D721Med (cell line): ENCODE measurements around the gene ARRB1.
A peak's percentile ranks its signal among the peaks of the same experiment; 100 is the strongest.

ENCODE experiments used
- DNase-seq: peaks from one replicate; pipeline ENCODE4 v3.0.0; 2011; ENCODE audit warnings: low spot score; ENCODE audit not compliant: insufficient read length
- FAIRE-seq: peaks from 2 replicates; lab custom pipeline; 2011; peaks lifted over from hg19 to GRCh38; lab: Jason Lieb, UNC
- TF ChIP-seq, protein P1 (sequence below): IDR thresholded peaks from 2 replicates; pipeline ENCODE4 v1.5.1; 2012; ENCODE audit warnings: mild to moderate bottlenecking, control low read depth; ENCODE audit not compliant: insufficient read depth; ENCODE audit errors: missing control alignments

Gene ARRB1

DNA sequence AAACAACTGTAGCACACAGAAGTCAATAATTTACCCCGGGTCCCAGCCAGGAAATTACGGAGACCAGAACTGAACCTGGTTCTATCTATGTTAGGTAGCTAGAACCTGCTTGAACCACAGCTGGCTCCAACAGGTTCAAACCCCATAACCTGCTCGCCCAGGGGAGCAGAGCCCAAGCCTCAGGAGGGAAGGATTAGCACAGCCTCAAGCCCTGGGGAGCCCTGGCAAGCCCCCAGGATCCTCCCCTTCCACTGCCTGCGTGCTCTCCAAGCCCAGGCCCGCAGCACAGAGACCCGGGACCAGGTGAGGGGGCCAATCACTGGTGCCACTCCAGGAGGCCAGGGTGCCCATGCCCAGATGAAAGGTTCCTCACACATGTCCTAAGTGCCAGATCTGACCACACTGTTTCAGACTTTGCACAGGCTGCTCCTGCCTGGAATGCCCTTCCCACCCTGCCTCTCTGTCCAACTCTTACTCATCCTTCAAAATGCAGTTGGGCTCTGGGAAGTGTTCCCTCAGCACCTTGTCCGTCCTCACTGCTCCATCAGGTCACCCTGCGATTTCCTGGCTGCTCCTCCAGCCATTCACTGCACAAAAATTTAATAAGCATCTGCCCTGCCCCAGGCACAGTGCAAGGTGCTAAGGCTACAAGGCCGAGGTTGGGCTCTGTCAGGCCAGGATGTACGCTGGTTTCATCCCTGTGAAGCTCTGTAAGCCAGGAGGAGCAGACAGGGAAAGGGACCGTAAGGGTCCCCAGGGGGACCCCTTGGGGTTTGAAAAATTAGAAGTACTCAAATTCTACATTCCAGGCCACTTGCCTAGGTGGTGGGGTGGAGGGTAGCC lies 32.2 kb downstream of the ARRB1 start:
- no peak for FAIRE-seq
- peak; percentile 11 for DNase-seq
- TF ChIP-seq, protein P1, sequence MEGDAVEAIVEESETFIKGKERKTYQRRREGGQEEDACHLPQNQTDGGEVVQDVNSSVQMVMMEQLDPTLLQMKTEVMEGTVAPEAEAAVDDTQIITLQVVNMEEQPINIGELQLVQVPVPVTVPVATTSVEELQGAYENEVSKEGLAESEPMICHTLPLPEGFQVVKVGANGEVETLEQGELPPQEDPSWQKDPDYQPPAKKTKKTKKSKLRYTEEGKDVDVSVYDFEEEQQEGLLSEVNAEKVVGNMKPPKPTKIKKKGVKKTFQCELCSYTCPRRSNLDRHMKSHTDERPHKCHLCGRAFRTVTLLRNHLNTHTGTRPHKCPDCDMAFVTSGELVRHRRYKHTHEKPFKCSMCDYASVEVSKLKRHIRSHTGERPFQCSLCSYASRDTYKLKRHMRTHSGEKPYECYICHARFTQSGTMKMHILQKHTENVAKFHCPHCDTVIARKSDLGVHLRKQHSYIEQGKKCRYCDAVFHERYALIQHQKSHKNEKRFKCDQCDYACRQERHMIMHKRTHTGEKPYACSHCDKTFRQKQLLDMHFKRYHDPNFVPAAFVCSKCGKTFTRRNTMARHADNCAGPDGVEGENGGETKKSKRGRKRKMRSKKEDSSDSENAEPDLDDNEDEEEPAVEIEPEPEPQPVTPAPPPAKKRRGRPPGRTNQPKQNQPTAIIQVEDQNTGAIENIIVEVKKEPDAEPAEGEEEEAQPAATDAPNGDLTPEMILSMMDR, result no peak

- FAIRE-seq, result no peak
- DNase-seq, result peak; percentile 10
- TF ChIP-seq, protein P1, result no peak
Measured at GRCh38 chr11:75317446-75318122, 33.9 kb downstream of the ARRB1 start.

GRCh38 chr11:75315439-75315805 lies 36.0 kb downstream of the ARRB1 start:
- no peak for DNase-seq
- TF ChIP-seq, protein P1, result no peak
- no peak for FAIRE-seq

DNA sequence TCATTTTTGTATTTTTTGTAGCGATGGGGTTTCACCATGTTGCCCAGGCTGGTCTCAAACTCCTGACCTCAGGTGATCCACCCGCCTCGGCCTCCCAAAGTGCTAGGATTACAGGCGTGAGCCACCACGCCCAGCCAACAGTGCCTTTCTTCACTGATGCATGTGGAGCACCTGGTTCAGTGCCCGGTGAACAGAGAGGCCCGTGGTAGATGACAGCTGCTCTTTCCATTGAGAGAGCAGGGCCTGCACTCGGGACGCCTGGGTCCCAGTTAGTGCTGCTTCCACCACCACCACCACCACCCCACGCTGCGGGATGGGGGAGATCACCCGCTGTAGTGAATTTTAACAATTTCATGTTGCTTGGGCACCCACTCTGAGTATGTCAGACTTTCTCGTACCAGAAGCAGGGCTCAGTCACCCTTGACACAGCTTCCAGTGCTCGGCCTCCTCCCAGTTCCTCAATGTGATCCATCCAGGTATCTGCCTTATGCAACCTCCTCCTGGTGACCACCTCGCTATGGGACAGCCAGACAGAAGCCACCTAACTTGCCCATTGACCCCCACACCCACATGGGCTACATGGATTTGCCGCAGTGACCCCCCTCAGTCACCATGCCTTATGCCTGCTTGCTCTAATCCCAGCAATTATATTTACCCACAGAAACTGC lies 36.6 kb downstream of the ARRB1 start:
- DNase-seq (no peak), FAIRE-seq (no peak)
- TF ChIP-seq, protein P1, result no peak

DNA sequence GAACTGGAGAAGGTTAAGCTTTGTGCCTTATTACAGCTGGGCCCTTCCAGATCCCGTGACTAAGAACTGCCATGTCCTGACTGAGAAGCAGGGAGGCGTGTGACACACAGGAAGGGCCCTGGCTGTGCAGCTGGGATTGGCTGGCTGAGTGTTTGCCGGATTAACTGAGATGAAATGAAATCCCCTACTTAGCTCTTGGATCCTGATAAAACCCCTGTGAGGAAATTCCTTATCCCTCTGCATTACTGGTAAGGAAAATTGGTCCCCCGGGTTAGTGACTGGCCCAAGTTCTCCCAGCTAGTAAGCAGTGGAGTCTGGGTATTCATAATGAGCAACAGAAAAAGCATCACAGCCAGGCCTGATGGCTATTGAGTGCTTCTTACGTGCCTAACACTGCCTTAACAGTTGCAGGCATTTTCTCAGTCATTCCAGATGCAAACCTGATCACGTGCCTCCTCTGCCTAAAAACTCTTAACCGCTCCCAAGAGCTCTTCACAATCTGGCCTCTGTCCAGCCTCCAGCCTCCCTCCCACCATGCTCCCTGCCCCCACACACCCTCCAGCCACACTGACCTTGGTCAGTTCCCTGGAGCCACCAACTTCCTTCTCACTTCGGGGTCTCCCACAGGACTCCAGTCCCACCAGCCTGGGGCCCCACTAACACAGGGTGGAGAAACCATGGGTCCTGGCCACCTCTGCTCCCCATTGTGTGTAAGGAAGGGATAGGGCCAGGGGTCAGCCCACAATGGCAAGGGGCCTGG lies 37.8 kb downstream of the ARRB1 start:
- DNase-seq (peak; percentile 95), FAIRE-seq (peak; percentile 95)
- TF ChIP-seq, protein P1, result no peak

DNA sequence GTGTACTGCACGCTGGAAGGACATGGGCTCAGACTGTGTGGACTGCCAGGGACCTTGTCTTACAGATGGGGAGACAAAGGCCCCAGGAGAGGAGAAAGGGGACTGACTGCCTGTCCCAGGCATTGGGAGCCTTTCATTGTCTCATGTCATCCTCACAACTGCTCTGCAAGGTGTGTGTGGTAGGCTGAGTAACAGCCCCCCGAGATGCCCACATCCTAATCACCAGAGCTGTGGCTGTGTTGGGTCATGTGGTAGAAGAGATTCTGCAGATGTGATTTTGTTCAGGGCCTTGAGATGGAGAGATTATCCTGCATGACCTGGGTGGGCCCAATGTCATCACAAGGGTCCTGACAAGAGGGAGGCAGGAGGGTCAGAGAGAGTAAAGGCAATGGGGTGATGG lies 39.1 kb downstream of the ARRB1 start:
- FAIRE-seq (no peak), DNase-seq (no peak)
- TF ChIP-seq, protein P1, result no peak
